Hematopoietic multipotent progenitor cell treated with erythropoietin and hydrocortisone succinate and interleukin-3 and kit ligand, for 15 days (in vitro differentiated cells): Measurements from ENCODE around the gene ARID1B.

Source experiments
- DNase-seq: peaks from one replicate; pipeline ENCODE4 v3.0.0-alpha.2; 2015; ENCODE audit warnings: low spot score

Gene ARID1B

GRCh38 chr6:156791320-156791850 is 14.2 kb downstream of the ARID1B start:
- DNase-seq = peak; percentile 85

DNA sequence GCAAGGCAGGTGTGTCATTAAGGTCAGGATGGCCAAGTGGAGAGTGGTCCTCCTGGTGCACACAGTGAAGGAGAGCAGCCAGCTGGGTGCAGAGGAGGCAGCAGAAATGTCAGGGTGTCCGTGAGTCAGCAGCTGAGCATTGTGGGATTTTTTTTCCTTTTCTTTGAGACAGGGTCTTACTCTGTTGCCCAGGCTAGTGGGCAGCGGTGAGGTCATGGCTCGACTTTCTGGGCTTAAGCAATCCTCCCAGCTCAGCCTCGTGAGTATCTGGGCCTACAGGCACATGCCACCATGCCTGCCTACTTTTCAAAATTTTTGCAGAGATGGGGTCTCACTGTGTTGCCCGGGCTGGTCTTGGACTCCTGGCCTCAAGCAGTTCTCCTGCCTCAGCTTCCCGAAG is 16.0 kb downstream of the ARID1B start:
- no peak for DNase-seq

GRCh38 chr6:156794546-156795354 is 17.6 kb downstream of the ARID1B start:
- no peak for DNase-seq

DNA sequence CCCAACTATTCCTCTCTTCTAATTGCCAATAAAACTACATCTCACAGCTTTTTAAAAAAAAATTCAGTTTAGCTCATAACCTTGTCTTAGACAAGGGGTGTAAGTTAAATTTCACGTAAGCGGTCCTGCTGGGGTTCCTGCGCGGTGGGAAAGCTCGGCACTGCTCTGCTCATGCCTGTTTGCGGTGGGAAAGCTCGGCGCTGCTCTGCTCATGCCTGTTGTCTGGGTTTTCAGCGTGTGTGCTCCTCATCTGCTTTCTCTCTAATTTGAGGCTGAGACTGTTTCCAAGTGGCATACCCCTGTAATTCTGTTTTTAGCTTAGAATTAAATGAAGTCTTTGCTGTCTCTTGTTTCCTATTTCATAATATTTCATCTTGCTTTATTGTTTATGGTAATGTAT is 18.6 kb downstream of the ARID1B start:
- DNase-seq = no peak

DNA sequence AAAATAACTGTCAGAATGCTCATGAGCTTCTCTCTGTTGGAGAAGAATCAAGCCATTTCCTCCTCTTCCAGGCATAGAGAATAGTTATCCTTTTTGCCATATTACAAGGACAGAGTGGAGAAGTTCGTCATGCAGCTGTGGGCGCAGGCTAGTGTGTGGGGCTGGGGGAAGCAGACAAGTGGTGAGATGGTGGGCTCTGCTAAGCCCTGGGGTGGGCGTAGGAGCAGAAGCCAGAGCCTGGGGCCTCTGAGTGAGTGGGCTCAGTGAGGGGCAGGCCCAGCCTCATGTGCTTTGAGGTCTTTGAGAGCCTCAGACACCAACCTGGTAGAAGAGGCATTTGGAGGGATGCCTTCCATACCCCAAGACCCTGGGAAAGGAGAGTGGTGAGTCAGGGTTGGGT is 19.4 kb downstream of the ARID1B start:
- no peak for DNase-seq

DNA sequence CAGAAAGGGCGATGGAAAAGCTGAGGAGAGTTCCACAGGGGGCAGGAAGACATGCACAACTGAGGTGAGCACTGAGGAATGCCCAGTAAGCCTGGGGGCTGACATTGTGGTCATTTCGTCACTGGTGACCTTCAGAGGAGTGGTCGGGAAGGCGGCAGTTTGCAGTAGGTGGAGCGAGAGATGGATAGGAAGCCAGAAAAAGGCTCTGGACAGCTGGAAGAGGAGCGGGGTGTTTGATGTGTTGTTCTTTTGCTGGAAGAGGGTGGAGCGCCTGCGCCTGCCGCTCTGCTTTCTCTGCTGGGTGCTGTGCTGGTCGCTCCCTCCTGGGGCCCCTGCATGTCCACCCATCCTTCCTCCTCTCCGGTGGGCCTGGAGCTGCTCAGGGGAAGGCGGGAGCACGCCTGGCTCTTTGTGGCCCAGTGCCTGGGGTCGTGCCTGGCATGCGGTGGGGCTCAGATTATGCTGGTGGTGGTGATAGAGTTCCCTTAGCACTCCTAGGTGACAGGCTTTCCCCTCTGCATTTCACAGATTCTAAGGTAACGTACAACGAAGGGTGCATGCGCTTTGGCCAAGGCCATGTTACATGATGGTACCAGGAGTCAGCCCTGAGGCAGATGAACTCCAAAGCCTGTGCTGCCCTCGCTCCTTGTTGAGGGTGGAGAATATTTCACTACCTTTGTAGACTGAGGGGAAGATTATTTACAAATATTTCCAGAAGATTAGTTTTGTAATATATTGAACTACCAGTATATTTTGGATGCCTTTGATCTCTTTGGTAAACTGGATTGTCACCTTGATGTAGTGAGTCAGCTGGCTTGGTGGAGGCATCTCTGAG is 20.9 kb downstream of the ARID1B start:
- no peak for DNase-seq

DNA sequence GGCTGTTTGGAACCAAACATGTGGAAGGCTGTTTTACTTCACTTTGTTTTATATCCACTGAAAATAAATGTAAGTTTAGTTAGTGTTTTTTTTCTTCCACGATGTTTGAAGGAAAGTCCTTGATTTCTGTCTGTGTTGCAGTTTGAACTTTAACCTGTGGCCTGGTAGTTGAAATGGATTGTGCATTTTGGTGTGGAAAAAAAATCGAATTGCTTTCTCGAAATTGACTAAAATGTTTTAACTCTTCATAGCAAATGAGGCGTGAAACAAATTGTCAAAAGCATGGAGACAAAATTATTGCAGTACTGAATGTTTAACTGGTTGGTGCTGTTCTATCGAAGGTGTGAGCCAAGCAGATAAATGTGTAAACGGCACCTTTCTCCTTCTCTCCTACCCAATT is 24.5 kb downstream of the ARID1B start:
- DNase-seq = no peak

DNA sequence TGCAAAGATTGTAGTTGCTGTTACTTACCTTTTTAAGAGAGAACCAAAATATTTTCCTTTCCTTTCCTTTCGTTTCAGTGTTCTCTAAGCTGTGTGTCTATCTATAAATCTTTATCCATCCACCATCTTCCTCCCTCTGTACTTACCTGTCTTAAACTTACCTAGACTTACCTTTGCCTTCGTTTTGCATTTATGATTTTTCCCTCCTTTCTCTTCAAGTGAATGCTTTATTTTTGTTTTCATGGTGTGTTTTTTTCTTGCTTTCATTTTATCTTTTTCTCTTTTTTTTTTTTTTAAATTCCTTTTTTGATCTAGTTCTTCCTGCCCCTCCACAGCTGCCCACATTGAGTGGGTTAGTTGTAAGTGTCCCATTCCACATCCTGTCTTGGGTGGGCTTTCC is 26.2 kb downstream of the ARID1B start:
- DNase-seq = no peak

DNA sequence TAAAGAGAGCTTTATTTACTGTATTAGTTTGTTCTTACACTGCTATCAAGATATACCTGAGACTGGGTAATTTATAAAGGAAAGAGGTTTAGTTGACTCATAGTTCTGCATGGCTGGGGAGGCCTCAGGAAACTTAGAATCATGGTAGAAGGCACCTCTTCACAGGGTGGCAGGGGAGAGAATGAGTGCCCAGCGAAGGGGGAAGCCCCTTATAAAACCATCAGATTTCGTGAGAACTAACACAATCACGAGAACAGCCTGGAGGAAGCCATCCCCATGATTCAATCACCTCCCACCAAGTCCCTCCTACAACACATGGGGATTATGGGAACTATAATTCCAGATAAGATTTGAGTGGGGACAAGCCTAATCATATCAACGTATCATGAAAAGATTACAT is 27.2 kb downstream of the ARID1B start:
- DNase-seq = no peak

DNA sequence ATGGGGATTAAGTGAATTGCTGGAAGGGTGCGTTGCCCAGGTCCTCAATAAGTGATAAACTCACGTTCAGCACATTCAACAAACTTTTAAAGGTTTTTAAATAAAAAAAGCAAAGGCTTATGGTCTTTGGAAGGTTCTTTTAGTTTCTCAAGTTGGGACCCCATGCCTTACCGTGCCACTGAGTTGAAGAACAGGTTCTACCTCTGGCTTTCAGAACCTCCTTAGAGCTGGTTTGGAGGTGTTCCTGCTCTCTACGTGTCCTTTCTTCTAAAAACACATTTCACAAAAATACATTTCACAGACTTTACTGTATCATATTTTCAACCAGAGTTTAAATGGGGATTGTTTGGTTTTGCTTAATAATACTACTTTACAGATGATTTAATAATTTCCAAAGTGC is 29.0 kb downstream of the ARID1B start:
- no peak for DNase-seq

DNA sequence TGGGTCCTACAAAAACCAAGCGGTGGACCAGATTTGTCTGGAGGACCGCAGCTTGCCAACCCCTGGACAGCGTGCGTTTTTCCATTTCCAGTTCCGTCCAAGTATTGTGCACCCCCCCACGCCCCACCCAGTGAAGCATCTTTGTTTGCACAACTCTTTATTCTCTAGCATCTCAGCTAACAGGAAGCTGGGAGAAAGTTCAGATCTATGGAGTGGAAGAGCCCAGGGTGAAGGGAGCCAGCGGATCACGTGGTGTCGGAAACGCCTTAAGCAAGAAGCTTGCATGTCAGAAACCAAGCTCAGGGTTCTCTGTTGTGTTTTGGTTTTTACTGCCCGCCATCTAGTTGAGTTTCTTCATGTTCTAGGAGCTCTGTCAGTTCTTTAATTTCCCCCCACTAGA is 29.9 kb downstream of the ARID1B start:
- no peak for DNase-seq

DNA sequence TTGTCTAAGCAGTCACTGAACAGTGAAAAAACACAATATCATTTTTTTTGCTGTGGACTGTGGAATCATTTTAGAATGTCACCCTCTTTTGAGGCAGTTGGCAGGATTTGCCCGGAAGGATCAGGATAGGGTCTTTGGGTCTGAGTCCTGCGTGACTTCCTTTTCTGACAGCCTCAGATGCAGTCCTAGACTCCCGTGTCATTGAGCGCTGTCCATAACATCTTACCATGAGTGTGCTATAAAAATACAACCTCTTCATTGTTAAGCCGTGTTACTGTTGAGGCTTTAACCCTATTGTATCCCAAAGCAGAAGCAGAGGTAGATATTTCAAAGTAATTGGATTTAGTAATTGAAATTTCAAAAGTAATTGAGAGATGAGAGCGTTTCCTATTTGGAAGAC is 30.6 kb downstream of the ARID1B start:
- no peak for DNase-seq

DNA sequence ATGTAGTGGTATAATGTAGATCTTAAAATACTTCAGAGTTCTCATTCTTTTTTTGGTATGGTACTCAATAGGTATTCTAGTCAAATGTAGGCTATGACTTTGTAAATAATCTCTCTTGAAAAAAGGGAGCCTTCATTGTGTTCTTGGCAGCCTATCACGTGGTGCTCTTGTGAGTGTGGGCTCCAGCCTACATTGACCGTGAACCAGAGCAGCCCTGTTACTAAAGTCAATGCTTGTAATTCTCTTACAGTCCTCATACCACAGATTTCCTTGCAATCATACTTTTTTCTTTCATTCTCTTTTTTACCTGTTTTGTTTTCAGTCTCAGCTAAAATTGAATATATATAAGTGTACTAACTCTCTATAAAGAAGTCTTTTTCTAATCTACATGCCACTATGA is 31.1 kb downstream of the ARID1B start:
- DNase-seq = no peak

DNA sequence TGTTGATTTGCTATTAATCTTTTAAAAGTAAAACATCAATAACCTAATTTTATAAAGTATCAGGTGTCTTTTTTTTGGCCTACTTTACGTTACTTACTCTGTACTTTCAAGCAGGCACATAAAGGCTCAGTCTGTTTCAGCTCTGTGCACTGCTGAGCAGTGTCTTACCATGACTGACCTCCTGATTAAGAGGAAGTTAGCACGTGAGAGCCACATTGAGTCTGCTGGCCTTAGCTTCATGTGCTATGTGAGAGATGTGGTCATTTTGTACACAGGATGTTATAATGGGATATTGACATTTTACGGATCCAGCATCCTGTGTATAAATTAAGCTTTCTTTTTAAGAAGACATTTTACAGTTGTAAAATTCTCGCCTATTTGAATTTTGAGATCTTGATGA is 31.9 kb downstream of the ARID1B start:
- DNase-seq = no peak

- no peak for DNase-seq
These were observed 32.4 kb downstream of the ARID1B start for GRCh38 chr6:156809446-156810178.

- no peak for DNase-seq
These were observed 36.9 kb downstream of the ARID1B start for GRCh38 chr6:156814036-156814581.

DNA sequence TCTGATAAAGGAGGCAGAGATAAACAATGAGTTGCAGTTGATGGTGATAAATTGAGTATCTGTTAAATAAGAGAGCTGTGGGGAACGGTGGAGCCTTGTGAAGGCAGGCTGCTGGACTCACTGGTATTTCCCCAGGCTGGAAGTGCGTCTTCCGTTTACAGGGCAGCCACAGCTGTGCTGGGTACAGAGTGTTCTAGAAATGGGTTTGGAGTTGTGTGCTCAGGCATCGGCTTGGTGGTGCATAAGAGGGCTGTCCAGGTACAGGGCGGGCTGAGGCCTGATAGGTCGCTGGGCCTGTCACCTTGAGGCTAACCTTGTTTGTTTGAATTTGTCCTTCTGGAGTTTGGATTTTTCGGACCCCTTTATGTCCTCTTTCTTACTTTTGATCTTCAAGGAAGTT is 39.3 kb downstream of the ARID1B start:
- no peak for DNase-seq

- no peak for DNase-seq
These were observed 43.1 kb downstream of the ARID1B start for GRCh38 chr6:156820089-156820798.

GRCh38 chr6:156821707-156822106 is 44.5 kb downstream of the ARID1B start:
- no peak for DNase-seq

DNA sequence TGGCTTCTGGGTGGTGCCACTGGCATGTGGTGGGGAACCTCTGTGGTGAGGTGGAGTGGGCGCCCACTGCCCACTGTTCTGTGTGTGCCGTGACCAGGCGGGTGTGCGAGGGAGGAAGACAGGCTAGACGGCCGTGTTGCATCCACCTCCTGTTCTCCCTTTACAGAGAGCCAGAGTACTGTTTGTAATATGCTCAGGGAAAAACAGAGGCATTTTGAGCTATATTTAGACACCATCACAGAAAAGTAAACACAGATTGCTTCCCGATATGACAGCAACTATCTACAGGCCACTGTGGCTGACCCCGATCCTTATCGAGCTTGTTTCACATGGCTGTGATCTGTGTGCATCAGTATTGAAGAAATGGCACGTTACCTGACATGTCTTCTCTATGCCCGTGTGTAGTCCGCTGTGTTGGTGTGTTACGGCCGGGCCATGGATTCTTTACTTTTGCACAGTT is 45.6 kb downstream of the ARID1B start:
- no peak for DNase-seq

- no peak for DNase-seq
These were observed 47.0 kb downstream of the ARID1B start for GRCh38 chr6:156824142-156824541.
